Uterus (tissue), 2 donors: Measurements from ENCODE around the gene CDK4.

Experiments used
- POLR2A ChIP-seq, 2 donors: fragments of 450-650 bp; IDR thresholded peaks; one replicate each; pipeline ENCODE4 v1.6.1; 2016; ENCODE audit warnings: antibody characterized with exemption in 2 of 2, mild to moderate bottlenecking in 1 of 2, moderate library complexity in 1 of 2
- TF ChIP-seq, protein P1 (sequence below), 4 experiments: fragments of 200-600 bp in 2 of 4; fragments of 450-650 bp in 2 of 4; sonication (generic) in 2 of 4; IDR thresholded peaks; one replicate each; pipeline ENCODE4 v1.5.1; 2016 to 2019; ENCODE audit warnings: antibody characterized with exemption in 4 of 4, mild to moderate bottlenecking in 2 of 4, moderate library complexity in 1 of 4

DNA sequence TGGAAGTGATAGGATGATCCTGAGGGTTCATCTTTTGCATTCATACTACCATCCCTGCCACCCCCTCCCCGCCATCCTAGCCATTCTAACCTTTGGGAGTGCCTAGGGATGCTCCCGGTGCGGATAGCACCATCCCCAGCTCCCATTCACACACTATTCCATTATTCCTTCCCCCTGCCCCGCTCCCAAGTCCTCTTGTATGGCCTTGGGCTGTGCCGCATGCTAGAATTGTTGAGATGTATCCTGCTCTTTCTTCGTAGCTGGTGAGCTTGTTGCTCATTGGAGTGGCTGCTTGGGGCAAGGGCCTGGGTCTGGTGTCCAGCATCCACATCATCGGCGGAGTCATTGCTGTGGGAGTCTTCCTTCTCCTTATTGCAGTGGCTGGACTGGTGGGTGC lies 6.6 kb downstream of the CDK4 start:
- TF ChIP-seq, protein P1, sequence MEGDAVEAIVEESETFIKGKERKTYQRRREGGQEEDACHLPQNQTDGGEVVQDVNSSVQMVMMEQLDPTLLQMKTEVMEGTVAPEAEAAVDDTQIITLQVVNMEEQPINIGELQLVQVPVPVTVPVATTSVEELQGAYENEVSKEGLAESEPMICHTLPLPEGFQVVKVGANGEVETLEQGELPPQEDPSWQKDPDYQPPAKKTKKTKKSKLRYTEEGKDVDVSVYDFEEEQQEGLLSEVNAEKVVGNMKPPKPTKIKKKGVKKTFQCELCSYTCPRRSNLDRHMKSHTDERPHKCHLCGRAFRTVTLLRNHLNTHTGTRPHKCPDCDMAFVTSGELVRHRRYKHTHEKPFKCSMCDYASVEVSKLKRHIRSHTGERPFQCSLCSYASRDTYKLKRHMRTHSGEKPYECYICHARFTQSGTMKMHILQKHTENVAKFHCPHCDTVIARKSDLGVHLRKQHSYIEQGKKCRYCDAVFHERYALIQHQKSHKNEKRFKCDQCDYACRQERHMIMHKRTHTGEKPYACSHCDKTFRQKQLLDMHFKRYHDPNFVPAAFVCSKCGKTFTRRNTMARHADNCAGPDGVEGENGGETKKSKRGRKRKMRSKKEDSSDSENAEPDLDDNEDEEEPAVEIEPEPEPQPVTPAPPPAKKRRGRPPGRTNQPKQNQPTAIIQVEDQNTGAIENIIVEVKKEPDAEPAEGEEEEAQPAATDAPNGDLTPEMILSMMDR (IDR thresholded peaks at IDR 0.05) = no peak
- no peak for TF ChIP-seq POLR2A (IDR thresholded peaks at IDR 0.05)
